Measurements from ENCODE around the gene FCHSD2.
"Not testable (repeated sequence)": the region's sequence is repeated elsewhere in the genome, so short reads cannot be mapped to it uniquely, and the experiment has no call there.

Gene FCHSD2

GRCh38 chr11:73116636-73117035, 25.5 kb downstream of the FCHSD2 start:
- no peak for DNase-seq

- DNase-seq: no peak
Observed at GRCh38 chr11:73114835-73115220, 27.3 kb downstream of the FCHSD2 start.

- DNase-seq: no peak
Observed at GRCh38 chr11:73114110-73114834, 27.8 kb downstream of the FCHSD2 start.

- DNase-seq: no peak
Observed at GRCh38 chr11:73113426-73113825, 28.7 kb downstream of the FCHSD2 start.

GRCh38 chr11:73107597-73107996, 34.5 kb downstream of the FCHSD2 start:
- DNase-seq: no peak

- DNase-seq: no peak
Observed at GRCh38 chr11:73106347-73106746, 35.8 kb downstream of the FCHSD2 start.

- no peak for DNase-seq
Observed at GRCh38 chr11:73100578-73100977, 41.5 kb downstream of the FCHSD2 start.

GRCh38 chr11:73099512-73100266, 42.4 kb downstream of the FCHSD2 start:
- no peak for DNase-seq

GRCh38 chr11:73095613-73096012, 46.5 kb downstream of the FCHSD2 start:
- DNase-seq: no peak

- DNase-seq: no peak
Observed at GRCh38 chr11:73091521-73092305, 50.4 kb downstream of the FCHSD2 start.

- DNase-seq: no peak
Observed at GRCh38 chr11:73087730-73088129, 54.4 kb downstream of the FCHSD2 start.

- DNase-seq: no peak
Observed at GRCh38 chr11:73085189-73085875, 56.8 kb downstream of the FCHSD2 start.

- no peak for DNase-seq
Observed at GRCh38 chr11:73078631-73079030, 63.5 kb downstream of the FCHSD2 start.

- no peak for DNase-seq
Observed at GRCh38 chr11:73077454-73077853, 64.7 kb downstream of the FCHSD2 start.

GRCh38 chr11:73074319-73074718, 67.8 kb downstream of the FCHSD2 start:
- DNase-seq: no peak

GRCh38 chr11:73072935-73073481, 69.1 kb downstream of the FCHSD2 start:
- DNase-seq: no peak

- DNase-seq: no peak
Observed at GRCh38 chr11:73070653-73071052, 71.5 kb downstream of the FCHSD2 start.

GRCh38 chr11:73061857-73062424, 80.2 kb downstream of the FCHSD2 start:
- not testable (repeated sequence) for DNase-seq

- not testable (repeated sequence) for DNase-seq
Observed at GRCh38 chr11:73061434-73061833, 80.7 kb downstream of the FCHSD2 start.

GRCh38 chr11:73059915-73060314, 82.2 kb downstream of the FCHSD2 start:
- DNase-seq: no peak

GRCh38 chr11:73058989-73059674, 83.0 kb downstream of the FCHSD2 start:
- no peak for DNase-seq

Data from CD4-positive, alpha-beta T cell treated with Interleukin-6 for 4 hours (primary cell).